ENCODE measurements around the gene CIAO2B. TPM values are rescaled to one million over a fixed set of nuclear protein-coding genes. Genes with fewer than 3 reads are reported as not detected.

CIAO2B gene
- total RNA-seq, 1 experiment from 2014 or later: 119 TPM

DNA sequence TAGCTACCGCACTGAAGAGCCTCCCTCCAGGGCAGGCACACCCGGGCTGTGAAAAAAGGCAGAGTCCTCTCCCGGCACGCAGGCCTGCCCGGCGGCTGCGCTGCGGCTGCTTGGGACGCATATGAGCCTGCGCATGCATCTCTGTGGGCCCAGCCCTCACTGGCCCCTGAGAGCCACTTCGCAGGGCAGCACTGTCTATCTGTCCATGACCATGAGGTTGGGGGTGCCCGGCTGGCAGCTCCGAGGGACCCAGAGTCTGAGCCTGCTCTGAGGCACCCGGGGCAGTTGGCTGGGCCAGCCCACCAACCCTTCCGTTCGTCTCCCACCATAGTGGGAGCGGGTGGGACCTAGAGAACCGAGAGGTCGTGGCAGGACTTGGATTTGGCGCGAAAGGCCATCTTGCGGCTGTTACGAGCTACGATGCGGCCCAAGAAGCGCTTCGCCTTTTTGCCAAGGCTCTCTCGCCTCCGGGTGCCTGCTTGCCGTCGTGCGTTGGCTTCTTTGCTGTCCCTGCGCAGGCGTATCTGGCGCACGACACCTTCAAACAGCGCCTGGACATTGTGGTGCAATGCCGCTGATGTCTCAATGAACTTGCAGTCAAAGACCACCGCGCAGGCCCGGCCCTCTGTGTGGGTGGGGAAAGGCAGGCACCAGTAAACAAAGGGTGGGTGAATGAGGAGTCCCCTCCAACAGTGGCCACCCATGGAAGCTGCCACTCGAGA, 12.3 kb downstream of the CIAO2B start:
- H3K27ac Mint-ChIP-seq (ENCODE audit: unreplicated experiment): no peak overlapping the region
- no peaks in the 10 kb centered on the region for H3K36me3 ChIP-seq (ENCODE audit: control insufficient read depth, insufficient read depth, low read length)
- H3K4me3 Mint-ChIP-seq (ENCODE audit: unreplicated experiment): no peak overlapping the region
- H3K4me1 Mint-ChIP-seq (ENCODE audit: low read depth, unreplicated experiment): no peaks in the 10 kb centered on the region
- no peaks in the 10 kb centered on the region for H3K9me3 ChIP-seq
- H3K4me1 ChIP-seq: peaks cover 7% of the 10 kb centered on the region; the same call in 1 of the 2 replicates
- POLR2A ChIA-PET: interaction anchor here (0.5 kb wide), 1 partner anchor 153 kb away, joined by 4 read pairs; no protein-coding TSS in a partner anchor
- no peaks in the 10 kb centered on the region for H3K36me3 Mint-ChIP-seq (ENCODE audit: insufficient read depth, unreplicated experiment)
- intact Hi-C loops (cut with micrococcal nuclease; ENCODE audit: unreplicated experiment): no loop called here
- H3K4me3 ChIP-seq (ENCODE audit: low read depth, low read length): no peak overlapping the region
- H3K27me3 ChIP-seq (replicated peaks; ENCODE audit: control insufficient read depth, insufficient read depth, low read length): no peaks in the 10 kb centered on the region
- CTCF ChIA-PET: no interaction called here
- TF ChIP-seq, protein P1, sequence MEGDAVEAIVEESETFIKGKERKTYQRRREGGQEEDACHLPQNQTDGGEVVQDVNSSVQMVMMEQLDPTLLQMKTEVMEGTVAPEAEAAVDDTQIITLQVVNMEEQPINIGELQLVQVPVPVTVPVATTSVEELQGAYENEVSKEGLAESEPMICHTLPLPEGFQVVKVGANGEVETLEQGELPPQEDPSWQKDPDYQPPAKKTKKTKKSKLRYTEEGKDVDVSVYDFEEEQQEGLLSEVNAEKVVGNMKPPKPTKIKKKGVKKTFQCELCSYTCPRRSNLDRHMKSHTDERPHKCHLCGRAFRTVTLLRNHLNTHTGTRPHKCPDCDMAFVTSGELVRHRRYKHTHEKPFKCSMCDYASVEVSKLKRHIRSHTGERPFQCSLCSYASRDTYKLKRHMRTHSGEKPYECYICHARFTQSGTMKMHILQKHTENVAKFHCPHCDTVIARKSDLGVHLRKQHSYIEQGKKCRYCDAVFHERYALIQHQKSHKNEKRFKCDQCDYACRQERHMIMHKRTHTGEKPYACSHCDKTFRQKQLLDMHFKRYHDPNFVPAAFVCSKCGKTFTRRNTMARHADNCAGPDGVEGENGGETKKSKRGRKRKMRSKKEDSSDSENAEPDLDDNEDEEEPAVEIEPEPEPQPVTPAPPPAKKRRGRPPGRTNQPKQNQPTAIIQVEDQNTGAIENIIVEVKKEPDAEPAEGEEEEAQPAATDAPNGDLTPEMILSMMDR (IDR thresholded peaks at IDR 0.05; ENCODE audit: insufficient read depth in 1 of 2, low read depth in 1 of 2, low read length in 1 of 2, severe bottlenecking in 1 of 2, unreplicated experiment in 1 of 2): no peak
- DNase-seq: no peak
- peaks cover 5% of the 10 kb centered on the region for H3K27me3 Mint-ChIP-seq (ENCODE audit: insufficient read depth, unreplicated experiment)
- no peaks in the 10 kb centered on the region for H3K9me3 Mint-ChIP-seq (ENCODE audit: unreplicated experiment)
- no TSS peak for BruUV-seq (replicated peaks)

DNA sequence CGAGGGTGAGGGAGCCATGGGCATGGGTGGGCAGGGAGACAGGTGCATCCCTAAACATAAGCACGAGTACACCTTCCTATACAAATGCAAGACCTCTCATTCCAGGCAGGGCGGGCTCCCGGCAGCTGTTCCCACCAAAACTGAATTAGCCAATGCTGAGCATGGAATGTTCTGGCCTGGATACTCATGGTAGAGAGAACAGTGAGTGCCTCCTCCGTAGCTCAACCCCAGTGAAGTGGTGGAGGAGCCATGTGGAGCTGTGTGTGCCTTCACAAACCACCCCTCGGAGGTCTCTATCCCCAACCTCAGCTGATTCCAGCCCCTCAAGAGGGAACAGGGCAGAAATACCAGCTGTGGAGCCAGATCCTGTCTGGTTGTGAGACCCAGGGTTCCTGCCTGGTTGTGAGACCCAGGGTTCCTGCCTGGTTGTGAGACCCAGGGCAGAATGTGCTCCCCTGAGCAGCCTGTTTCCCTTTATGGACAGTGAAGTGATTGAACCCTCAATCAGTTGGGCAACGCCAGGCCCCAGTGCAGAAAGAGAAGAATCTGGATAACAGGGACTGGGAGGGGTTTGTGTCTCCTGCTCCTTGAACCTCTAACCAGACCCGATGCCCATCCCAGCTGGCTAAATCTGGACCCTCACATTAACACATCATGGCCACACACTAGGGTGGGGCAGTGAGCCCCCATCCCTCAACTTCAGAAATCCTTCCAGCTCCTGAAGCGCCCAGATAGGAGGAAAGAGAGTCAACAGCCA, 13.1 kb downstream of the CIAO2B start:
- H3K4me3 Mint-ChIP-seq (ENCODE audit: unreplicated experiment): no peak overlapping the region

DNA sequence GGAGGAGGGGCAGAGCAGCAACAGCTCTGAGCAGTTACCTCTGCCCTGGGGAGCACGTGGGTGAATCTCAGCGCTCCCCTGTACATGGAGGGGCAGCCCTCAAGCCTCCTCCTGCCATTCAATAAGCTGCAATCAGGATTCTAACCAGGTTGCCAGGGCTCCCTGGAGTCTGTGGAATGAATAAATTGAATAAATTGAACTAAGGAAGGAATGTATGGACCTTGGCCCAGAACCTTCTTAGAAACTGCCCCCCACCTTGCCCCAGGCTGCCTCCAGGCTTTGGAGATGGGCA, 14.0 kb downstream of the CIAO2B start:
- no peak overlapping the region for H3K27ac Mint-ChIP-seq (ENCODE audit: unreplicated experiment)
- no peaks in the 10 kb centered on the region for H3K27me3 Mint-ChIP-seq (ENCODE audit: insufficient read depth, unreplicated experiment)
- Histone ChIP-seq H3K4me1 (peaks cover 7% of the 10 kb centered on the region; the same call in 1 of the 2 replicates), H3K27me3 (replicated peaks; ENCODE audit: control insufficient read depth, insufficient read depth, low read length) (no peaks in the 10 kb centered on the region), H3K9me3 (no peaks in the 10 kb centered on the region), H3K36me3 (ENCODE audit: control insufficient read depth, insufficient read depth, low read length) (no peaks in the 10 kb centered on the region), H3K4me3 (ENCODE audit: low read depth, low read length) (no peak overlapping the region)
- no peaks in the 10 kb centered on the region for H3K36me3 Mint-ChIP-seq (ENCODE audit: insufficient read depth, unreplicated experiment)
- TF ChIP-seq, protein P1 (IDR thresholded peaks at IDR 0.05; ENCODE audit: insufficient read depth in 1 of 2, low read depth in 1 of 2, low read length in 1 of 2, severe bottlenecking in 1 of 2, unreplicated experiment in 1 of 2): no peak
- BruUV-seq (replicated peaks): no TSS peak
- no peaks in the 10 kb centered on the region for H3K9me3 Mint-ChIP-seq (ENCODE audit: unreplicated experiment)
- ChIA-PET CTCF (interaction anchor here (1.5 kb wide), 1 partner anchor 8 kb away, joined by 4 read pairs; no protein-coding TSS in a partner anchor), POLR2A (no interaction called here)
- no peaks in the 10 kb centered on the region for H3K4me1 Mint-ChIP-seq (ENCODE audit: low read depth, unreplicated experiment)
- intact Hi-C loops (cut with micrococcal nuclease; ENCODE audit: unreplicated experiment): no loop called here
- DNase-seq: no peak
- no peak overlapping the region for H3K4me3 Mint-ChIP-seq (ENCODE audit: unreplicated experiment)

More for the DNA sequence above, 13.1 kb downstream of the CIAO2B start:
- no peaks in the 10 kb centered on the region for H3K9me3 Mint-ChIP-seq (ENCODE audit: unreplicated experiment)
- intact Hi-C loops (cut with micrococcal nuclease; ENCODE audit: unreplicated experiment): no loop called here
- H3K27me3 Mint-ChIP-seq (ENCODE audit: insufficient read depth, unreplicated experiment): peaks cover 5% of the 10 kb centered on the region
- ChIA-PET CTCF (no interaction called here), POLR2A (interaction anchor here (0.5 kb wide), 2 partner anchors 90 to 152 kb away, joined by 4 read pairs; partner anchors contain the start of gene NAE1)
- no peaks in the 10 kb centered on the region for H3K36me3 Mint-ChIP-seq (ENCODE audit: insufficient read depth, unreplicated experiment)
- Histone ChIP-seq H3K36me3 (ENCODE audit: control insufficient read depth, insufficient read depth, low read length) (no peaks in the 10 kb centered on the region), H3K4me3 (ENCODE audit: low read depth, low read length) (no peak overlapping the region), H3K9me3 (no peaks in the 10 kb centered on the region), H3K4me1 (peaks cover 7% of the 10 kb centered on the region; the same call in 1 of the 2 replicates), H3K27me3 (replicated peaks; ENCODE audit: control insufficient read depth, insufficient read depth, low read length) (no peaks in the 10 kb centered on the region)
- no peak overlapping the region for H3K27ac Mint-ChIP-seq (ENCODE audit: unreplicated experiment)
- no TSS peak for BruUV-seq (replicated peaks)
- no peaks in the 10 kb centered on the region for H3K4me1 Mint-ChIP-seq (ENCODE audit: low read depth, unreplicated experiment)
- no peak for DNase-seq
- TF ChIP-seq, protein P1 (IDR thresholded peaks at IDR 0.05; ENCODE audit: insufficient read depth in 1 of 2, low read depth in 1 of 2, low read length in 1 of 2, severe bottlenecking in 1 of 2, unreplicated experiment in 1 of 2): no peak

Measured in Caco-2 (cell line).